Measurements from ENCODE around the gene SLC25A26.

DNA sequence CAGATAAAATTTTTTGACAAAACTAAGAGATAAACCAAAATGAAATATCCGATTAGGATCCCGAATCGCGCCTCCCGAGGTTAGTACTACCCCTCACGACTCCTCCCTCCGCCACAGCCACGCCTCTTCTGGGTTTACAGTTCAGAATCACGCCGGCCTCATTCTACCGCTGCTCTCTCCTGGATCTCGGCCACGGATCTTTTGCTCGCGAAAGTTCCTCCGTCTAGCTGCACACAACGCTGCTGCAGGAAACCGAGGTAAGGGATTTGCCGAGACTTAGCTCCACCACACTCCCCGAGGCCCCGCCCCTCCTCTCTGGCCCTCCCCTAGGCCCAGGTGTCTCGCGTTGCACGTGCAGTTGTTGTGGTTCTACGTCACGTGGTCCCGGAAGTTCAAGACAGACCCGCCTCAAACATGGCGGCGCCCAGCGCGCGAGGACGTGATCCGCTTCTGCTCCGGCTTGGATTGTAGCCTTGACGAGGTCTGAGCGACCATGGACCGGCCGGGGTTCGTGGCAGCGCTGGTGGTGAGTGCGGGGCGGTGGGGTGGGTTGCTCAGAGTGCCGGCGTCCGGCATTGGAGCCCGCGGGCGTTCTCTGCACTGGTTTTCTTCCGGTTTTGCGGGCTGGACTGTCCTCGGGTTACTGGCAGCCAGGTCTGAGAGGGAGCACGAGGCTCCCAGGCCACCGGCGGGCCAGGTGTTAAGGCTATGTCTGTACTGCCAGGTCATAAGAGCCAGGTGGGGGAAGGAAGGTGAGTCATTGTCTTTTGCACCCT, at the start of gene SLC25A26:
- TF ChIP-seq, protein P1, sequence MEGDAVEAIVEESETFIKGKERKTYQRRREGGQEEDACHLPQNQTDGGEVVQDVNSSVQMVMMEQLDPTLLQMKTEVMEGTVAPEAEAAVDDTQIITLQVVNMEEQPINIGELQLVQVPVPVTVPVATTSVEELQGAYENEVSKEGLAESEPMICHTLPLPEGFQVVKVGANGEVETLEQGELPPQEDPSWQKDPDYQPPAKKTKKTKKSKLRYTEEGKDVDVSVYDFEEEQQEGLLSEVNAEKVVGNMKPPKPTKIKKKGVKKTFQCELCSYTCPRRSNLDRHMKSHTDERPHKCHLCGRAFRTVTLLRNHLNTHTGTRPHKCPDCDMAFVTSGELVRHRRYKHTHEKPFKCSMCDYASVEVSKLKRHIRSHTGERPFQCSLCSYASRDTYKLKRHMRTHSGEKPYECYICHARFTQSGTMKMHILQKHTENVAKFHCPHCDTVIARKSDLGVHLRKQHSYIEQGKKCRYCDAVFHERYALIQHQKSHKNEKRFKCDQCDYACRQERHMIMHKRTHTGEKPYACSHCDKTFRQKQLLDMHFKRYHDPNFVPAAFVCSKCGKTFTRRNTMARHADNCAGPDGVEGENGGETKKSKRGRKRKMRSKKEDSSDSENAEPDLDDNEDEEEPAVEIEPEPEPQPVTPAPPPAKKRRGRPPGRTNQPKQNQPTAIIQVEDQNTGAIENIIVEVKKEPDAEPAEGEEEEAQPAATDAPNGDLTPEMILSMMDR (IDR thresholded peaks at IDR 0.05; ENCODE audit: low read depth, low read length, poor library complexity, severe bottlenecking), result no peak
- no peak for TF ChIP-seq EZH2phosphoT487 (IDR thresholded peaks at IDR 0.05; ENCODE audit: borderline replicate concordance, low read length)
